Activated T-helper 1 cell treated with anti-CD3 and anti-CD28 coated beads, Interleukin-12 subunit alpha, Interleukin-12 subunit beta, Interleukin-2, Interleukin-4 antibody, amounts not matched to agents 30 ng/mL and 10 ng/mL and 1 ng/mL, durations not matched to agents 14 hours and 24 hours and 36 hours (primary cell): ENCODE results near the gene PHKA2. TPM values are rescaled to one million over a fixed set of nuclear protein-coding genes. Genes with fewer than 3 reads are reported as not detected.

ENCODE experiments used
- DNase-seq: peaks from one replicate; pipeline ENCODE4 v3.0.0; 2021; ENCODE audit warnings: low spot score
- H3K27ac Mint-ChIP-seq: one replicate; pipeline ENCODE4 v1.8.0; 2021; ENCODE audit warnings: mild to moderate bottlenecking, mixed read lengths
- H3K27me3 Mint-ChIP-seq: one replicate; pipeline ENCODE4 v1.8.0; 2022; ENCODE audit warnings: mild to moderate bottlenecking, moderate library complexity, mixed read lengths; ENCODE audit not compliant: insufficient read depth
- H3K36me3 Mint-ChIP-seq: one replicate; pipeline ENCODE4 v1.8.0; 2021; ENCODE audit warnings: low read depth, mixed read lengths
- H3K4me1 Mint-ChIP-seq: one replicate; pipeline ENCODE4 v1.8.0; 2021; ENCODE audit warnings: low read depth, mixed read lengths
- H3K4me3 Mint-ChIP-seq: one replicate; pipeline ENCODE4 v1.8.0; 2021; ENCODE audit warnings: mild to moderate bottlenecking, moderate library complexity, mixed read lengths
- H3K9me3 Mint-ChIP-seq: one replicate; pipeline ENCODE4 v1.8.0; 2021; ENCODE audit warnings: mixed read lengths
- intact Hi-C: fragments of 100-400 bp; cut with micrococcal nuclease; formaldehyde crosslinking; loops from one replicate; pipeline ENCODE4 v1.15.1; 2024
- total RNA-seq: library from RNA; stranded (reverse); gene quantifications from 2 replicates; pipeline ENCODE4 v1.2.3, GENCODE V29; 2022

PHKA2 gene
- total RNA-seq, 1 donor from 2014 or later: 20.3 TPM

DNA sequence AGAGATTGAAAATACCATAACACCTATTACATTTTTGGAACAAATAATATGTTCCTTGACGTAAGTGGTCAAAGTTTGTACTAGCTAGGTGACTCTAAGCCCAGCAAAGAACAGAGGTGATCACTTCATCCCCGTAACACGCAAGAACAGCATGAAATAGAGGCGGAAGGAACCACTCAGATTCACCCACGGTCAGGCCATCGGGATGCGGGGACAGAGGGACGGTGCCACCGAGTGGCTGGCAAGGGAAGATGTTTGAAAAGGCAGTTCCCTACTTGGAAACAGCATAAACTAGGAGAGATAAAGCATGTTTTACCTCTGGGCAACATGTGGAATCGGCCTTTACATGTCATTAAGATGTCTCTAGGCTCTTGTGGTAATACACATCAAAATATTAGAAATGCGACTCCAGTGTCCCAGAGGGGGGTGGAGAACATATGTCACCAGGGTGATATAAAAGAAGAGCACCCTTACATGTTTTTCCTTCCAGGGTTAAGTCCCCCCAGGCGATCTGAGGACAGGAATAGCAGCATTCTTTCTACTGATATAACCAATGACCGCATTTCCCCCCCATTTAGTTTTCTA, 84.0 kb downstream of the PHKA2 start:
- Mint-ChIP-seq H3K4me1 (no peaks in the 10 kb centered on the region), H3K4me3 (no peak overlapping the region), H3K9me3 (no peaks in the 10 kb centered on the region), H3K27me3 (no peaks in the 10 kb centered on the region), H3K36me3 (peaks cover 3% of the 10 kb centered on the region), H3K27ac (no peak overlapping the region)
- no peak for DNase-seq
- intact Hi-C loops: no loop called here

DNA sequence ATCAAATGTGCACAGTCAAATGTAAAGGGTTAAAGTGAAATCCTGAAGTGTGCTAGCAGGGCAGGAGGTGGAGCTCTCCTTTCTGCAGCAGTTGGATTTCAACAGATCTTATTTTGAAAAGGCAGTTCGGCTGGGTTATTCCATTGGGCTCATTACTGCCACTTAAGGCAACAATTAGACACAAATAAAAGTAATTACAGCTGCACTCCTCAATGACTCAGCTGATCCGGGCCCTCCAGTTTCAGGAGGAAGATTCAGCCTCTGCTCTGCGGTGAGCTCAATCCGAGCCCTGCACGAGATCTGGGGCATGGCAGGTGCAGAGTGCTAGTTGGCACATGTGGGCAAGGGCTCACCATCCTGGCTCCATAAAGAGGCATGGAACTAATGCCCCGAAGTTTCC, 85.4 kb downstream of the PHKA2 start:
- no peaks in the 10 kb centered on the region for H3K27me3 Mint-ChIP-seq
- no peak overlapping the region for H3K4me3 Mint-ChIP-seq
- H3K27ac Mint-ChIP-seq: no peak overlapping the region
- DNase-seq: no peak
- H3K36me3 Mint-ChIP-seq: peaks cover 3% of the 10 kb centered on the region
- intact Hi-C loops: no loop called here
- no peaks in the 10 kb centered on the region for H3K9me3 Mint-ChIP-seq
- no peaks in the 10 kb centered on the region for H3K4me1 Mint-ChIP-seq

DNA sequence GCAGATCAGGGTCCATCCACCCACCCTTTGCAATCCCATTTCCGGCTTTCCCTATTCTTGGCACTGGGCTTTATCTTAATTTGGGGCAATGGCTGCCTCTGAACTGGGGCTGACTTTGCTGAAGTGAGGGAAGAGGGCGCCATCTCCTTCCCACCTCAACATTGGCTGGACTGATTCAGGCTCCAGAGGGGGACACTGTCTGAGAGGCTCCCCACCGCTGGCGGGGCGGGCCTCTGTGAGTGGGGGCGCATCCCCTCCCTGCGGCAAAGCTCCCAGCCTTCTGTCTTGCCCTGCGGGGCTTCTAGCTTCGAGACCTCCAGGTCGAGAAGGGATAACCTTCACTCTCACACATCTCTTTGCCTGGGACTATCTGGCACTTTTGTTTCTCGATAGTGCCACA, 85.8 kb downstream of the PHKA2 start:
- intact Hi-C loops: no loop called here
- Mint-ChIP-seq H3K4me1 (no peaks in the 10 kb centered on the region), H3K36me3 (peaks cover 3% of the 10 kb centered on the region), H3K4me3 (no peak overlapping the region), H3K27me3 (no peaks in the 10 kb centered on the region), H3K27ac (no peak overlapping the region), H3K9me3 (no peaks in the 10 kb centered on the region)
- no peak for DNase-seq

- Mint-ChIP-seq H3K27ac (peak overlapping the region; percentile 55), H3K27me3 (no peaks in the 10 kb centered on the region), H3K9me3 (no peaks in the 10 kb centered on the region), H3K4me3 (no peak overlapping the region), H3K36me3 (no peaks in the 10 kb centered on the region), H3K4me1 (no peaks in the 10 kb centered on the region)
- DNase-seq: no peak
- intact Hi-C loops: no loop called here
Measured at GRCh38 chrX:18897611-18898010, 86.3 kb downstream of the PHKA2 start.

GRCh38 chrX:18896680-18897544, 87.0 kb downstream of the PHKA2 start:
- DNase-seq: no peak
- H3K27ac Mint-ChIP-seq: no peak overlapping the region
- no peaks in the 10 kb centered on the region for H3K4me1 Mint-ChIP-seq
- H3K9me3 Mint-ChIP-seq: no peaks in the 10 kb centered on the region
- no peaks in the 10 kb centered on the region for H3K36me3 Mint-ChIP-seq
- intact Hi-C loops: no loop called here
- no peaks in the 10 kb centered on the region for H3K27me3 Mint-ChIP-seq
- H3K4me3 Mint-ChIP-seq: no peak overlapping the region

DNA sequence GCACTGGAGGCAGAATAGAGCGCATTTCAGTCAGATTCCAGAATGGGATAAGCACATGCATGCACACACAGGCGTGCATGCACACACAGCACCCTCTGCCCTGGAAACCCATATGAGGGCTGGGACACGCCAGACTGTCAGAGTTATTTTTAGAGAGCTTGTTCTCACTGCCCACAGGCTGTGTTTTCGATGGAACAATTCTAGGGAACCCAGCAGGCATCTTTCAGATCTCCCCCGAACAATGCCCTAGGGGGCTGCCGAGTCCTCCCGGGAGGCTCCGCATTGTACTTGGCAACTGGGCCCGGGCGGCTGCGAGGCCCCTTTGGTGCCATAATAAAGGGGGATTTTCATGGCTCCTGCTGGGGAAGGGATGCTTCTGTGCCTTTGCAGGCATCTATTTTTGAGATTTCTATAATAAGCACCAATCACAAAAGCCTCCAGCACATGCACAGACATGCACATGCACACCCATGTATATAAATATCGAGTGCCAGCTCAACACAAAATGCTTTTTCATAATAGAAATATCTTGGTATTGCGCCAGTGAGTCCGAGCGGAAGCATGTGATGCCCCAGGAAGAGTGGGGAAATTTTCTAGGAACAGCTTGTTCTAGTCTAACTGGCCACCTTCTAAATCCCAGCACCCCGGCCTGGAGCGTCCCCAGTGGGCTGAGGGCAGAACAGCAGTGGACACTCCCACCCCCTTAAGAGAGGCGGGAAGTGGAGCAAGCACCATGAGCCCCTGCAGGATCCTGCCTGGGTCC, 88.5 kb downstream of the PHKA2 start:
- H3K4me1 Mint-ChIP-seq: no peaks in the 10 kb centered on the region

DNA sequence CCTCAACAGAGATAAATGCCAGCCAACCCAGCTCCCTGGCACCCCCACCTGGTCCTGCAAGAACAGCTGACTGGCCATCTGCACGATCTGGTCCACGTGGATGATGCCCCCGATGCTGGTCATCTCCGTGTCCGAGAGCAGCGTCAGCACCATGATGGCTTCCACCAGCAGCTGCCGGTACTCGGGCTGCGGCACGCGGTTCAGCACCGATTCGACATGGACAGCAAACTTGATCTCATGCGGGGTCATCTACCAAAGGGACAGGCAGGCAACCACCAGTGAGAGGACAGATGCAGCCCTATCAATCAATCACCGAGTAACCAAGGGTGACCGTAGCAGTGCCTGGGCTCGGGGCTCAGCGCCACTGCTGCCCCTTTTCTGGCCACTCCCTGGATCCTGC, 89.8 kb downstream of the PHKA2 start:
- no peak overlapping the region for H3K27ac Mint-ChIP-seq
- H3K36me3 Mint-ChIP-seq: no peaks in the 10 kb centered on the region
- H3K27me3 Mint-ChIP-seq: no peaks in the 10 kb centered on the region
- no peaks in the 10 kb centered on the region for H3K9me3 Mint-ChIP-seq
- DNase-seq: no peak
- intact Hi-C loops: no loop called here
- no peaks in the 10 kb centered on the region for H3K4me1 Mint-ChIP-seq
- no peak overlapping the region for H3K4me3 Mint-ChIP-seq

More for the DNA sequence above, 88.5 kb downstream of the PHKA2 start:
- intact Hi-C loops: no loop called here
- no peak for DNase-seq
- Mint-ChIP-seq H3K36me3 (no peaks in the 10 kb centered on the region), H3K27ac (no peak overlapping the region), H3K27me3 (no peaks in the 10 kb centered on the region), H3K9me3 (no peaks in the 10 kb centered on the region), H3K4me3 (no peak overlapping the region)

DNA sequence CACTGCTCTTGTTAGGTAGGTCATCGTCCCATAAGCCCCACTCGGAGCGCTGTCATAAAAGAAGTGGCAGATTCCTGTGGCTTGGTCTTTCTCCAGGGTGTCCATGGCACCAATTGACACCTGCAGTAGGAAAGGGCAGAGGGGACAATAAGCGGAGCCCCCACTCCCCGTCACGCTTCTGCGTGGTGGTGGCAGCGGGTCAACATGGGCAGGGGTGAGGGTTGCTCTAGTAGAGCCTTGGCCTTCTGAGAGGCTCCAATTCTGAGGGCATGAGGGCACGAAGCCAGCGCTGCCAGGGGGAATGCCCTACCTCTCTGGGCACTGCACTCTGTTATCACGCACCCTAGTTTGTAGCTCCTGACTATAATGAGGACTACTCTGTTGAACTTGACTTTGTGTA, 90.4 kb downstream of the PHKA2 start:
- Mint-ChIP-seq H3K27me3 (no peaks in the 10 kb centered on the region), H3K4me1 (no peaks in the 10 kb centered on the region), H3K36me3 (no peaks in the 10 kb centered on the region), H3K27ac (no peak overlapping the region), H3K9me3 (no peaks in the 10 kb centered on the region), H3K4me3 (no peak overlapping the region)
- intact Hi-C loops: no loop called here
- no peak for DNase-seq

GRCh38 chrX:18892899-18893298, 91.0 kb downstream of the PHKA2 start:
- Mint-ChIP-seq H3K27ac (no peak overlapping the region), H3K4me1 (no peaks in the 10 kb centered on the region), H3K4me3 (no peak overlapping the region), H3K36me3 (no peaks in the 10 kb centered on the region), H3K9me3 (no peaks in the 10 kb centered on the region), H3K27me3 (no peaks in the 10 kb centered on the region)
- intact Hi-C loops: no loop called here
- no peak for DNase-seq

GRCh38 chrX:18891548-18891945, 92.4 kb downstream of the PHKA2 start:
- no peaks in the 10 kb centered on the region for H3K36me3 Mint-ChIP-seq

GRCh38 chrX:18890724-18891547, 93.0 kb downstream of the PHKA2 start:
- peaks cover 2% of the 10 kb centered on the region for H3K27me3 Mint-ChIP-seq
- no peak for DNase-seq
- peaks cover 3% of the 10 kb centered on the region for H3K36me3 Mint-ChIP-seq
- H3K4me1 Mint-ChIP-seq: peaks cover 10% of the 10 kb centered on the region
- no peak overlapping the region for H3K27ac Mint-ChIP-seq
- H3K4me3 Mint-ChIP-seq: no peak overlapping the region
- intact Hi-C loops: no loop called here
- H3K9me3 Mint-ChIP-seq: no peaks in the 10 kb centered on the region

More at GRCh38 chrX:18891548-18891945, 92.4 kb downstream of the PHKA2 start:
- intact Hi-C loops: no loop called here
- Mint-ChIP-seq H3K4me3 (no peak overlapping the region), H3K4me1 (peaks cover 4% of the 10 kb centered on the region), H3K27me3 (peaks cover 2% of the 10 kb centered on the region), H3K9me3 (no peaks in the 10 kb centered on the region), H3K27ac (no peak overlapping the region)
- no peak for DNase-seq

- peaks cover 19% of the 10 kb centered on the region for H3K4me1 Mint-ChIP-seq
- H3K27ac Mint-ChIP-seq: no peak overlapping the region
- no peak for DNase-seq
- H3K4me3 Mint-ChIP-seq: no peak overlapping the region
- peaks cover 3% of the 10 kb centered on the region for H3K36me3 Mint-ChIP-seq
- H3K27me3 Mint-ChIP-seq: peaks cover 2% of the 10 kb centered on the region
- intact Hi-C loops: no loop called here
- no peaks in the 10 kb centered on the region for H3K9me3 Mint-ChIP-seq
Measured at GRCh38 chrX:18890049-18890381, 93.9 kb downstream of the PHKA2 start.
